Neutrophil (primary cell): ENCODE measurements around the gene CBARP.

Experiments
- H3K27ac ChIP-seq: fragments of 200-600 bp; sonication (generic); 2 replicates; pipeline ENCODE4 v1.5.1; 2016; ENCODE audit warnings: mild to moderate bottlenecking, moderate library complexity
- H3K27me3 ChIP-seq: fragments of 200-600 bp; sonication (generic); 2 replicates; pipeline ENCODE4 v1.6.0; 2016; ENCODE audit warnings: mild to moderate bottlenecking
- H3K36me3 ChIP-seq: fragments of 200-600 bp; sonication (generic); 2 replicates; pipeline ENCODE4 v1.5.1; 2017
- H3K4me1 ChIP-seq, 2 experiments: fragments of 200-600 bp in 1 of 2; sonication (generic) in 1 of 2; 1 replicate in 1 of 2; 2 replicates in 1 of 2; pipeline versions ENCODE4 v1.5.1 to v1.6.1; 2013 to 2016; ENCODE audit warnings: low read depth in 1 of 2, low read length in 1 of 2, mild to moderate bottlenecking in 1 of 2, moderate library complexity in 1 of 2; ENCODE audit not compliant: control insufficient read depth in 1 of 2, insufficient read depth in 1 of 2
- H3K4me3 ChIP-seq, 2 experiments: fragments of 200-600 bp in 1 of 2; sonication (generic) in 1 of 2; 1 replicate in 1 of 2; 2 replicates in 1 of 2; pipeline ENCODE4 v1.5.1; 2013 to 2016; ENCODE audit warnings: low read depth in 1 of 2, low read length in 1 of 2, mild to moderate bottlenecking in 1 of 2, moderate library complexity in 1 of 2
- H3K9me3 ChIP-seq: fragments of 200-600 bp; sonication (generic); 2 replicates; pipeline ENCODE4 v1.5.1; 2016
- TF ChIP-seq, protein P1 (sequence below): fragments of 200-600 bp; sonication (generic); IDR thresholded peaks from 2 replicates; pipeline ENCODE4 v1.5.1; 2016; ENCODE audit warnings: antibody characterized with exemption

Gene CBARP

DNA sequence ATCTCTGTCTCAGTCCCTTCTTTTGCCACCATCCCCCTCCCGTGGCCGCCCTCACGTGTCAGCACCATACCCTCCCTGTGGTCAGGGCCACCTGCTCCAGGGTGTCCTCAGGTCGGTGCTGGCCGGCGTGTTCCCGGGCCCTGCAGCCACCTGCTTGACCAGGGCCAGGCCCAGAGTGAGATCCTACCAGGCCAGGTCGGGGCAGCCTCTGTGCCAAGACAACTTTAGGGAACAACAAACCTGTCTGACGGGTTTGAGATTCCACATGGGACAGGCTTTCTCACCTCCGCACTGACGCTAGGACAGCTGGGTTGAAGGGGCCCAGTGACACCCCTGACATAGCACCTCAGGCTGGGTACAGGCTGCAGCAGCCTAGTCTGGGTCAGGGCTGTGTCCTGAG lies 56.2 kb downstream of the CBARP start:
- H3K4me3 ChIP-seq: no peak overlapping the region
- H3K27me3 ChIP-seq: no peaks in the 10 kb centered on the region
- no peaks in the 10 kb centered on the region for H3K9me3 ChIP-seq
- H3K27ac ChIP-seq: peak overlapping the region; percentile 96
- TF ChIP-seq, protein P1, sequence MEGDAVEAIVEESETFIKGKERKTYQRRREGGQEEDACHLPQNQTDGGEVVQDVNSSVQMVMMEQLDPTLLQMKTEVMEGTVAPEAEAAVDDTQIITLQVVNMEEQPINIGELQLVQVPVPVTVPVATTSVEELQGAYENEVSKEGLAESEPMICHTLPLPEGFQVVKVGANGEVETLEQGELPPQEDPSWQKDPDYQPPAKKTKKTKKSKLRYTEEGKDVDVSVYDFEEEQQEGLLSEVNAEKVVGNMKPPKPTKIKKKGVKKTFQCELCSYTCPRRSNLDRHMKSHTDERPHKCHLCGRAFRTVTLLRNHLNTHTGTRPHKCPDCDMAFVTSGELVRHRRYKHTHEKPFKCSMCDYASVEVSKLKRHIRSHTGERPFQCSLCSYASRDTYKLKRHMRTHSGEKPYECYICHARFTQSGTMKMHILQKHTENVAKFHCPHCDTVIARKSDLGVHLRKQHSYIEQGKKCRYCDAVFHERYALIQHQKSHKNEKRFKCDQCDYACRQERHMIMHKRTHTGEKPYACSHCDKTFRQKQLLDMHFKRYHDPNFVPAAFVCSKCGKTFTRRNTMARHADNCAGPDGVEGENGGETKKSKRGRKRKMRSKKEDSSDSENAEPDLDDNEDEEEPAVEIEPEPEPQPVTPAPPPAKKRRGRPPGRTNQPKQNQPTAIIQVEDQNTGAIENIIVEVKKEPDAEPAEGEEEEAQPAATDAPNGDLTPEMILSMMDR: no peak
- H3K4me1 ChIP-seq: peaks cover 40 to 41% of the 10 kb centered on the region in 2 experiments
- no peaks in the 10 kb centered on the region for H3K36me3 ChIP-seq
